SK-N-SH (cell line): ENCODE results near the gene OR56B4. TPM values are rescaled to one million over a fixed set of nuclear protein-coding genes. Genes with fewer than 3 reads are reported as not detected.

ENCODE experiments used
- CTCF ChIA-PET: fragments of 300-600, 350-600 bp; formaldehyde crosslinking; extraction: SDS; loops from one replicate; lab custom pipeline; 2021; lab: Yijun Ruan, JAX
- POLR2A ChIA-PET: fragments of 350-600 bp; sonication (Branson Sonifier 250); formaldehyde crosslinking; extraction: SDS; loops from one replicate; lab custom pipeline; 2020; ENCODE audit warnings: antibody characterized with exemption, inconsistent platforms; lab: Yijun Ruan, JAX
- DNase-seq: peaks from one replicate; pipeline ENCODE4 v3.0.0; 2012
- H2AFZ ChIP-seq: fragments of 200-600 bp; sonication (generic); 2 replicates; pipeline ENCODE4 v1.8.1; 2016; ENCODE audit warnings: antibody characterized with exemption, mild to moderate bottlenecking, low read depth
- H3F3A ChIP-seq: fragments of 200-600 bp; sonication (generic); replicated peaks from 2 replicates; pipeline ENCODE3; 2016; ENCODE audit warnings: antibody characterized with exemption, mild to moderate bottlenecking; ENCODE audit not compliant: insufficient read depth
- H3K27ac ChIP-seq, 2 experiments: fragments of 200-500 bp in 1 of 2; fragments of 200-600 bp in 1 of 2; sonication (Bioruptor generic) in 1 of 2; sonication (generic), shearing (Covaris generic) in 1 of 2; 2 replicates each; pipeline versions ENCODE4 v1.5.1 to v1.6.1; 2014 to 2016; ENCODE audit warnings: low read depth in 2 of 2, inconsistent platforms in 1 of 2, low read length in 1 of 2, mild to moderate bottlenecking in 1 of 2, mixed read lengths in 1 of 2
- H3K27me3 ChIP-seq: fragments of 200-600 bp; sonication (generic), shearing (Covaris generic); 2 replicates; pipeline ENCODE4 v1.6.1; 2016; ENCODE audit warnings: mixed run types; ENCODE audit not compliant: insufficient read depth
- H3K36me3 ChIP-seq, 2 experiments: fragments of 200-500 bp in 1 of 2; fragments of 200-600 bp in 1 of 2; sonication (Bioruptor generic) in 1 of 2; sonication (generic) in 1 of 2; replicated peaks in 1 of 2; 2 replicates each; pipeline versions ENCODE3 to v1.5.1; 2014 to 2016; ENCODE audit warnings: low read length in 1 of 2, mild to moderate bottlenecking in 1 of 2; ENCODE audit not compliant: insufficient read depth in 2 of 2, control insufficient read depth in 1 of 2
- H3K4me1 ChIP-seq, 2 experiments: fragments of 200-500 bp in 1 of 2; fragments of 200-600 bp in 1 of 2; sonication (Bioruptor generic) in 1 of 2; sonication (generic), shearing (Covaris generic) in 1 of 2; 2 replicates each; pipeline versions ENCODE4 v1.5.1 to v1.6.1; 2014 to 2016; ENCODE audit warnings: low read depth in 1 of 2, low read length in 1 of 2, mixed run types in 1 of 2; ENCODE audit not compliant: insufficient read depth in 2 of 2, control insufficient read depth in 1 of 2
- H3K4me2 ChIP-seq: fragments of 200-600 bp; sonication (generic), shearing (Covaris generic); 2 replicates; pipeline ENCODE4 v1.6.1; 2017; ENCODE audit warnings: mixed run types
- H3K4me3 ChIP-seq, 2 experiments: fragments of 200-500 bp in 1 of 2; fragments of 200-600 bp in 1 of 2; sonication (Bioruptor generic) in 1 of 2; sonication (generic), shearing (Covaris generic) in 1 of 2; 2 replicates each; pipeline versions ENCODE4 v1.5.1 to v1.8.1; 2014 to 2016; ENCODE audit warnings: low read depth in 2 of 2, inconsistent platforms in 1 of 2, low read length in 1 of 2, mild to moderate bottlenecking in 1 of 2, mixed read lengths in 1 of 2, moderate library complexity in 1 of 2
- H3K79me2 ChIP-seq: fragments of 200-600 bp; sonication (generic); 2 replicates; pipeline ENCODE4 v1.8.1; 2017; ENCODE audit warnings: mild to moderate bottlenecking; ENCODE audit not compliant: insufficient read depth
- H3K9ac ChIP-seq: fragments of 200-600 bp; sonication (generic); 2 replicates; pipeline ENCODE4 v1.6.1; 2017; ENCODE audit warnings: mixed run types
- H3K9me2 ChIP-seq: fragments of 200-600 bp; sonication (generic); 2 replicates; pipeline ENCODE4 v1.6.1; 2017; ENCODE audit warnings: mixed run types
- H3K9me3 ChIP-seq: fragments of 200-600 bp; sonication (generic); 2 replicates; pipeline ENCODE4 v1.6.1; 2017; ENCODE audit warnings: mixed run types, mild to moderate bottlenecking, moderate library complexity
- H4K20me1 ChIP-seq: fragments of 200-600 bp; sonication (generic); 2 replicates; pipeline ENCODE4 v1.6.1; 2017; ENCODE audit warnings: mild to moderate bottlenecking, mixed run types; ENCODE audit not compliant: insufficient read depth
- IRF3 ChIP-seq: fragments of 150-350 bp; IDR thresholded peaks from 2 replicates; pipeline ENCODE4 v1.6.1; 2016; ENCODE audit warnings: mild to moderate bottlenecking, low read depth, low read length
- MXI1 ChIP-seq: IDR thresholded peaks from 2 replicates; pipeline ENCODE4 v1.6.1; 2012; ENCODE audit warnings: mild to moderate bottlenecking, low read depth, low read length, improper control_type of control experiment
- WGBS: methylation state at CpG from one replicate; pipeline ENCODE4 v1.1.6; 2017; ENCODE audit warnings: low lambda C conversion rate; 5-methylcytosine and 5-hydroxymethylcytosine counted together
- polyA plus RNA-seq, 3 experiments: library from polyadenylated mRNA; depleted of rRNA; stranded (reverse); fragments of >200 nt; gene quantifications; 2 replicates each; pipeline ENCODE4 v1.2.3, GENCODE V29; 2012
- TF ChIP-seq, protein P1 (sequence below): IDR thresholded peaks from 2 replicates; pipeline ENCODE4 v1.6.1; 2012; ENCODE audit warnings: mild to moderate bottlenecking, low read depth, low read length, moderate library complexity
- TF ChIP-seq, protein P2 (sequence below): fragments of 150-350 bp; IDR thresholded peaks from 2 replicates; pipeline ENCODE4 v1.6.1; 2017; ENCODE audit warnings: antibody characterized with exemption, low read length, low read depth, borderline replicate concordance

Gene OR56B4
- polyA plus RNA-seq, 1 of the 3 experiments (the other 2 are of a cell fraction): not detected

- TF ChIP-seq, protein P1, sequence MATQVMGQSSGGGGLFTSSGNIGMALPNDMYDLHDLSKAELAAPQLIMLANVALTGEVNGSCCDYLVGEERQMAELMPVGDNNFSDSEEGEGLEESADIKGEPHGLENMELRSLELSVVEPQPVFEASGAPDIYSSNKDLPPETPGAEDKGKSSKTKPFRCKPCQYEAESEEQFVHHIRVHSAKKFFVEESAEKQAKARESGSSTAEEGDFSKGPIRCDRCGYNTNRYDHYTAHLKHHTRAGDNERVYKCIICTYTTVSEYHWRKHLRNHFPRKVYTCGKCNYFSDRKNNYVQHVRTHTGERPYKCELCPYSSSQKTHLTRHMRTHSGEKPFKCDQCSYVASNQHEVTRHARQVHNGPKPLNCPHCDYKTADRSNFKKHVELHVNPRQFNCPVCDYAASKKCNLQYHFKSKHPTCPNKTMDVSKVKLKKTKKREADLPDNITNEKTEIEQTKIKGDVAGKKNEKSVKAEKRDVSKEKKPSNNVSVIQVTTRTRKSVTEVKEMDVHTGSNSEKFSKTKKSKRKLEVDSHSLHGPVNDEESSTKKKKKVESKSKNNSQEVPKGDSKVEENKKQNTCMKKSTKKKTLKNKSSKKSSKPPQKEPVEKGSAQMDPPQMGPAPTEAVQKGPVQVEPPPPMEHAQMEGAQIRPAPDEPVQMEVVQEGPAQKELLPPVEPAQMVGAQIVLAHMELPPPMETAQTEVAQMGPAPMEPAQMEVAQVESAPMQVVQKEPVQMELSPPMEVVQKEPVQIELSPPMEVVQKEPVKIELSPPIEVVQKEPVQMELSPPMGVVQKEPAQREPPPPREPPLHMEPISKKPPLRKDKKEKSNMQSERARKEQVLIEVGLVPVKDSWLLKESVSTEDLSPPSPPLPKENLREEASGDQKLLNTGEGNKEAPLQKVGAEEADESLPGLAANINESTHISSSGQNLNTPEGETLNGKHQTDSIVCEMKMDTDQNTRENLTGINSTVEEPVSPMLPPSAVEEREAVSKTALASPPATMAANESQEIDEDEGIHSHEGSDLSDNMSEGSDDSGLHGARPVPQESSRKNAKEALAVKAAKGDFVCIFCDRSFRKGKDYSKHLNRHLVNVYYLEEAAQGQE: no peak
- TF ChIP-seq, protein P2, sequence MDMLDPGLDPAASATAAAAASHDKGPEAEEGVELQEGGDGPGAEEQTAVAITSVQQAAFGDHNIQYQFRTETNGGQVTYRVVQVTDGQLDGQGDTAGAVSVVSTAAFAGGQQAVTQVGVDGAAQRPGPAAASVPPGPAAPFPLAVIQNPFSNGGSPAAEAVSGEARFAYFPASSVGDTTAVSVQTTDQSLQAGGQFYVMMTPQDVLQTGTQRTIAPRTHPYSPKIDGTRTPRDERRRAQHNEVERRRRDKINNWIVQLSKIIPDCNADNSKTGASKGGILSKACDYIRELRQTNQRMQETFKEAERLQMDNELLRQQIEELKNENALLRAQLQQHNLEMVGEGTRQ: no peak
These were observed 9.2 kb downstream of the OR56B4 start (continued) for GRCh38 chr11:6116638-6117037.

GRCh38 chr11:6124245-6124644 lies 16.8 kb downstream of the OR56B4 start:
- Histone ChIP-seq H3K4me2 (no peak overlapping the region), H3K9me3 (no peaks in the 10 kb centered on the region), H3K4me3 (no peak overlapping the region), H4K20me1 (no peaks in the 10 kb centered on the region), H3K9ac (no peak overlapping the region), H3K9me2 (no peaks in the 10 kb centered on the region), H2AFZ (no peak overlapping the region), H3F3A (no peaks in the 10 kb centered on the region), H3K4me1 (no peaks in the 10 kb centered on the region), H3K36me3 (no peaks in the 10 kb centered on the region), H3K27me3 (no peaks in the 10 kb centered on the region), H3K27ac (no peak overlapping the region), H3K79me2 (no peaks in the 10 kb centered on the region)
- POLR2A ChIA-PET: no interaction called here
- WGBS: under 1% methylated on average over 3 of the region's 3 CpGs
- no peak for DNase-seq
- TF ChIP-seq MXI1: no peak
- TF ChIP-seq, protein P1: no peak
- no peak for TF ChIP-seq IRF3
- CTCF ChIA-PET: no interaction called here
